ENCODE measurements around the gene HAND2.

Gene HAND2

GRCh38 chr4:173500841-173501591 is 29.0 kb downstream of the HAND2 start:
- DNase-seq, result no peak

GRCh38 chr4:173499658-173500535 is 30.1 kb downstream of the HAND2 start:
- no peak for DNase-seq

- no peak for DNase-seq
These were observed 31.3 kb downstream of the HAND2 start for GRCh38 chr4:173498771-173499170.

GRCh38 chr4:173498023-173498422 is 32.0 kb downstream of the HAND2 start:
- DNase-seq, result no peak

- DNase-seq, result no peak
These were observed 35.7 kb downstream of the HAND2 start for GRCh38 chr4:173494013-173494970.

- DNase-seq, result no peak
These were observed 37.0 kb downstream of the HAND2 start for GRCh38 chr4:173493041-173493440.

- DNase-seq, result no peak
These were observed 37.7 kb downstream of the HAND2 start for GRCh38 chr4:173492315-173492714.

- DNase-seq, result no peak
These were observed 39.1 kb downstream of the HAND2 start for GRCh38 chr4:173490817-173491528.

GRCh38 chr4:173490256-173490655 is 39.8 kb downstream of the HAND2 start:
- DNase-seq, result no peak

- no peak for DNase-seq
These were observed 40.5 kb downstream of the HAND2 start for GRCh38 chr4:173489514-173489913.

GRCh38 chr4:173488656-173489055 is 41.4 kb downstream of the HAND2 start:
- DNase-seq, result no peak

GRCh38 chr4:173488074-173488473 is 42.0 kb downstream of the HAND2 start:
- DNase-seq, result no peak

- no peak for DNase-seq
These were observed 43.2 kb downstream of the HAND2 start for GRCh38 chr4:173486714-173487392.

GRCh38 chr4:173485164-173485563 is 44.9 kb downstream of the HAND2 start:
- no peak for DNase-seq

- no peak for DNase-seq
These were observed 47.6 kb downstream of the HAND2 start for GRCh38 chr4:173482330-173482931.

- no peak for DNase-seq
These were observed 51.1 kb downstream of the HAND2 start for GRCh38 chr4:173478913-173479283.

- no peak for DNase-seq
These were observed 51.7 kb downstream of the HAND2 start for GRCh38 chr4:173478201-173478912.

- DNase-seq, result no peak
These were observed 53.0 kb downstream of the HAND2 start for GRCh38 chr4:173477016-173477415.

All from NCI-H1417 treated with DMSO at 0.1 percent for 48 hours (cell line).